ENCODE data around the gene PCBP2.

DNA sequence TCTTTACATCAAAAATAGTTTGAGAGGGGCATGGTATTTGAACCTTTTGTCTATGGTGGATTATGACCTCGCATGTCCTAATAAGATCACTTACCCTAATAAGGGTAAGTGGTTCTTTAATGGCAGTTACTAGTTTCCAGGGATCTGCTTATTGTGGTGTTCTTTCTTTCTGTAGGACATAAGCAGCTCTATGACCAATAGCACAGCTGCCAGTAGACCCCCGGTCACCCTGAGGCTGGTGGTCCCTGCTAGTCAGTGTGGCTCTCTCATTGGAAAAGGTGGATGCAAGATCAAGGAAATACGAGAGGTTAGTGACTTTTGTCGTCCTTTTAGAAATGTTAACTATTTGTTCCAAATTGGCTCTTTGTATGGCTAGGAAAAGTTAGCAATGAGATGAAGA is 7.2 kb downstream of the PCBP2 start:
- TF ChIP-seq FOS (IDR thresholded peaks at IDR 0.05; ENCODE audit: borderline replicate concordance, insufficient read depth, low read length) = no peak
- TF ChIP-seq POLR2A (IDR thresholded peaks at IDR 0.05; ENCODE audit: low read depth, low read length) = no peak
- TF ChIP-seq, protein P1, sequence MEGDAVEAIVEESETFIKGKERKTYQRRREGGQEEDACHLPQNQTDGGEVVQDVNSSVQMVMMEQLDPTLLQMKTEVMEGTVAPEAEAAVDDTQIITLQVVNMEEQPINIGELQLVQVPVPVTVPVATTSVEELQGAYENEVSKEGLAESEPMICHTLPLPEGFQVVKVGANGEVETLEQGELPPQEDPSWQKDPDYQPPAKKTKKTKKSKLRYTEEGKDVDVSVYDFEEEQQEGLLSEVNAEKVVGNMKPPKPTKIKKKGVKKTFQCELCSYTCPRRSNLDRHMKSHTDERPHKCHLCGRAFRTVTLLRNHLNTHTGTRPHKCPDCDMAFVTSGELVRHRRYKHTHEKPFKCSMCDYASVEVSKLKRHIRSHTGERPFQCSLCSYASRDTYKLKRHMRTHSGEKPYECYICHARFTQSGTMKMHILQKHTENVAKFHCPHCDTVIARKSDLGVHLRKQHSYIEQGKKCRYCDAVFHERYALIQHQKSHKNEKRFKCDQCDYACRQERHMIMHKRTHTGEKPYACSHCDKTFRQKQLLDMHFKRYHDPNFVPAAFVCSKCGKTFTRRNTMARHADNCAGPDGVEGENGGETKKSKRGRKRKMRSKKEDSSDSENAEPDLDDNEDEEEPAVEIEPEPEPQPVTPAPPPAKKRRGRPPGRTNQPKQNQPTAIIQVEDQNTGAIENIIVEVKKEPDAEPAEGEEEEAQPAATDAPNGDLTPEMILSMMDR (IDR thresholded peaks at IDR 0.05; ENCODE audit: extremely low read depth in 1 of 2, insufficient read depth in 1 of 2, low read depth in 1 of 2, low read length in 2 of 2) = no peak
- no peak for TF ChIP-seq EZH2 (IDR thresholded peaks at IDR 0.05; ENCODE audit: borderline replicate concordance, low read depth, low read length, severe bottlenecking)
- TF ChIP-seq POLR2AphosphoS5 (IDR thresholded peaks at IDR 0.05; ENCODE audit: insufficient read depth, low read depth, low read length) = no peak
- no peak for TF ChIP-seq MAX (IDR thresholded peaks at IDR 0.05; ENCODE audit: insufficient read depth, insufficient read length)
- TF ChIP-seq GATA2 (IDR thresholded peaks at IDR 0.05; ENCODE audit: insufficient read depth, insufficient read length, low read depth, low read length) = no peak
- TF ChIP-seq MYC (IDR thresholded peaks at IDR 0.05; ENCODE audit: low read depth, low read length) = no peak
- TF ChIP-seq JUN (IDR thresholded peaks at IDR 0.05; ENCODE audit: borderline replicate concordance, insufficient read depth, insufficient read length, low read depth) = no peak

Measured in endothelial cell of umbilical vein (primary cell).